HG03025 (cell line): Measurements from ENCODE around the gene NDUFS3.
A peak's percentile ranks its signal among the peaks of the same experiment; 100 is the strongest.
"Not testable (repeated sequence)": the region's sequence is repeated elsewhere in the genome, so short reads cannot be mapped to it uniquely, and the experiment has no call there.

Experiments used
- ATAC-seq: cut with Tn5 transposase; IDR thresholded peaks from one replicate; pipeline ENCODE4 v1.9.1; 2021; ENCODE audit warnings: mild to moderate bottlenecking, moderate library complexity; ENCODE audit not compliant: unreplicated experiment, low FRiP score

NDUFS3 gene

DNA sequence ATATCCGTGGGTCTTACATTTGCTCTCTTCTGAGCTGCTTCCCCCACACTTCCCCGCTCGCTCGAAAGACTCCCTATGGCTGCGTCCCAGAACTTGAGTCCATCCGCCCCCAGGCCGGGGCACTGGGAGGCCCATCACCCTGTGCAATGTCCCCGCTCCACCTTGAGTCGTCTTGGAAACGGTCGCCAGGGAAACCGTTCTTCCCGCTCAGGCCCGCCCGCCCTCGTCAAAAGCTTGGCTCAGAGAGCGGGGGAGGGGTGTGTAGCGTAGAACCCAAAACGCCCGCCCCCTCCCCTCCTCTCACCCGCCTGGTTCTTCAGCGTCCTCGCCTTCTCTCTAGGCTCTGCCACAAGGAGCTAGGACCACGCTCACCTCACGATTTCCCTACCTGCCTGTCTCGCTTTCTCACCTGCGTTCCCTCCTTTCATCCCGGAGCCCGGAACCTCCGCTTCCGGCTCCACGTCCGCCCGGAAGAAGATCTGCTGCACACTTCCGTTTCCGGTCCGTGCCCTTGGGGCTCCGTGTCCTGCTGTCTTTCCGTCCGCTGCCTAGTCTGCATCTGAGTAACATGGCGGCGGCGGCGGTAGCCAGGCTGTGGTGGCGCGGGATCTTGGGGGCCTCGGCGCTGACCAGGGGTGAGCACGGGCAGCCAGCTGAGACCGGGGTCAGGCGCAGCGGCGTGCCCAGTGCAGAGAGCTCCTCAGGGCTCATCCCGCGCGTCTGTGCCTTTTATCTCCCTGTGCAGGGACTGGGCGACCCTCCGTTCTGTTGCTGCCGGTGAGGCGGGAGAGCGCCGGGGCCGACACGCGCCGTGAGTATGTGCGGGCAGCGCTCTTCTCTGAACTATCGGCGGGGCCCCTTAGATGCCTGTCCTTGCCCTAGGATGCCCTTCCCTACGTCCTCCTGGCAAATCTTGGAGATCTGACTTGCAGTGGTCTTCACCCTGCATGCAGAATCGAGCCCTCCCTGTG is at the start of gene NDUFS3, which contains the start of gene KBTBD4:
Gene NDUFS3 (plus strand): TSS at position 551 of the 971 bp plus-strand sequence. CDS start 18 bp downstream, at position 569.
Gene KBTBD4 (minus strand): TSS at position 447 of the 971 bp plus-strand sequence. CDS start 19 bp downstream, at position 428.
- peak; percentile 88 for ATAC-seq

DNA sequence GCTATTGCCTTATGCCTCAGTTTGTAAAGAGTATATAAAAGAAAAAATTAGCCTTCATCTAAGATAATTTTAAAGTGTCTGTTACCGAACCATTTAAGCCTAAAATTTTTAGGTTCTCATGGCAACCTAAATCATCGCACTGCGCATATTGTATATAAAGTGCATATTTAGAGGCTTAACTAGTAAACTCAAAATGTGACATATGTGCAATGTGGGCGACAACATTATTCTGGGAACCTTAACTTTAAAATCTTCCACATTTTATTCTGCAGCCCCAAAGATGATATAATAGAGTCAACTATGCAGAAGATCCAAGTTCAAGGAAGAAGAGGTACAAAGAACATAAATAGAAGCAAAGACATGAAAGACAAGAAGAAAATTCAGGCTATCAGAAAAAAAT is 48.9 kb upstream of the NDUFS3 start:
- no peak for ATAC-seq

DNA sequence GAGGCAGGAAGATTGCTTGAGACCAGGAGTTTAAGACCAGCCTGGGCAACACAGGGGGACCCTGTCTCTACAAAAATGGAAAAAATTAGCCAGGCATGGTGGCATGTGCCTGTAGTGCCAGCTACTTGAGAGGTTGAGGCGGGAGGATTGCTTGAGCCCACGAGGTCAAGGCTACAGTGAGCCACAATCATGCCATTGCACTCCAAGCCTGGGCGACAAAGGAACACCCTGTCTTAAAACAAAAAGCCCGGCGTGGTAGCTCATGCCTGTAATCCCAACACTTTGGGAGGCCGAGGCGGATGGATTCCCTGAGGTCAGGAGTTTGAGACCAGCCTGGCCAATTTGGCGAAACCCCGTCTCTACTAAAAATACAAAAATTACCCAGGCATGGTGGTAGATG is 48.2 kb upstream of the NDUFS3 start:
- ATAC-seq, result not testable (repeated sequence)

DNA sequence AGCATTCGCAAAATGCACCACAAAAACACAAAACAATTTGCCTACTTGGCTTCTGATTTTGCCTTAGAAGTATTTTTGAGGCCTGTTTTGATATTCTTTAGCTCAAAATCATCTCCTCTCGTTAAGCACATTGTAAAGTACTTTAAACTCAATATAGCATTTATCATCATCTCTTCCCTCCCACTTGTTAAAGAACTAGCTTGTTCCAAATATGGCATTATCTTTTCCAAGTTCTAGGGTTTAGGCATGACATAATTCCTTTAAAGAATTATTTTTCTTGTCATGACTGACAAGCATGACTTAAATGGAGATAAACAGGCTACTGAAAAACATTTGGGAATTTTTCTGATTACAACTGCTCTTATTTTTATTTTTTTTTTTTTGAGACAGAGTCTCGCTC is 47.2 kb upstream of the NDUFS3 start:
- ATAC-seq, result no peak

DNA sequence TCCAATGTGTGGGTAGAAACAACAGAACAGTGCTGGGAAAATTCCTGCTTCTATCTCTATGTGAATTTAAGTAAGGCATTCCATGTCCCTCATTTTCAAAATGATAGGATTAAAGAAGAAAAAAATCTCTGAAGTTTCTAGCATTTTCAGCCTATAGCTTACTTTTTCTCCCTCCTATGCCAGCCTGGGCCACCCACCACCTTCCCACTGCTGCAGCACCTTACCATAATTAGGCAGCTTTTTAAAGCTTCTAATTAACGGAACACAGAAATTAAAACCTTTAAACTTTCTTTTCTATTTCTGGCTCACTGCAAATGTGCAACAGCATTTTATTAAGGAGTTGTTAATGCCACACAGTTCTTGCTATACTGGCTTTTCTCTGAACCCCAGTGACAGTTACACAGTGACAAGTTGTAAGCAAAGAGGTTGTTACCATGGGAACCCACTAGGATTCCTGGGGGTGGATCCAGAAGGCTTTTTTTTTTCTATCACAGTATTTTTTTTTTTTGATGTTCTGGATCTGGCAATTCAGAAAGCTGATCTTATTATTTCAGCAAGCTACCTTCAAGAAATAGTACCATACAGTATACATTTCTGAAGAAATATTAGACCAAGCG is 46.2 kb upstream of the NDUFS3 start:
- no peak for ATAC-seq

DNA sequence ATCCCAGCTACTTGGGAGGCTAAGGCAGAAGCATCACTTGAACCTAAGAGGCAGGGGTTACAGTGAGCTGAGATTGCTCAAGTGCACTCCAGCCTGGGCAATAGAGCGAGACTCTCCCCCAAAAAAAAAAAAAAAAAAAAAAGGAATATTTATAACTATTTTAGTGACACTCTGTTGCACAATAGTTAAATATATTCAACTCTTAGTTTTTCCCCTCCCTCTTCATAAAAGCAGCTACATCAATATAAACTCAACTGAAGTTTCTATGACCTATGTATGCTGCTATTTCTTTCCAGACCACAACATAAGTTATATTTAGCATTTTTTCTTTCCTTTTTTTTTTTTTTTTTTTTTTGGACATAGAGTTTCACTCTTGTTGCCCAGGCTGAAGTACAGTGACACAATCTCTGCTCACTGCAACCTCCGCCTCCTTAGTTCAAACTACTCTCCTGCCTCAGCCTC is 45.2 kb upstream of the NDUFS3 start:
- ATAC-seq, result no peak

DNA sequence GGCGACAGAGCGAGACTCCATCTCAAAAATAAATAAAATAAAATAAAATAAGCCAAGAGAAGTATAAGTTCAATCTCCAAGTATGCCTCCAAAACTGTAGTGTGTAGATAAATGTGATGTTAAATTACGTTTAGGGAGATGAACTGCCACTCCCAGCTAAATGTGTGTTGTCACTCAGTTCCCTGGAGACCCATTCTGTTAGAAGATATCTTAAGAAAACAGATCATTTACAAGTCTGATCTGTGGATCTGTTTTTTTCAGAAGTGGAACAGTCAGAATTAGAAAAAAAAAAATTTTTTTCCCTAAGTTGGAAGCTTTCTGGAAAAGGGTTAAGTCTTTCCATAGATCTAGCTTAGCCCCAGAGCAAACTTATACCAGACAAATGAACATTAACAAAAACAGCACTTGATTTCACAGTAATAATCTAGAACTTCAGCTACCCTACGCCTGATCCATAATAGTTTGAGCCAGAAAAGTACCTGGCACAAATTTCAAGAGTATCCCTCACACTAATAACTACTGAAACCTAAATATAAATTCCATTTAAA is 44.1 kb upstream of the NDUFS3 start:
- no peak for ATAC-seq

DNA sequence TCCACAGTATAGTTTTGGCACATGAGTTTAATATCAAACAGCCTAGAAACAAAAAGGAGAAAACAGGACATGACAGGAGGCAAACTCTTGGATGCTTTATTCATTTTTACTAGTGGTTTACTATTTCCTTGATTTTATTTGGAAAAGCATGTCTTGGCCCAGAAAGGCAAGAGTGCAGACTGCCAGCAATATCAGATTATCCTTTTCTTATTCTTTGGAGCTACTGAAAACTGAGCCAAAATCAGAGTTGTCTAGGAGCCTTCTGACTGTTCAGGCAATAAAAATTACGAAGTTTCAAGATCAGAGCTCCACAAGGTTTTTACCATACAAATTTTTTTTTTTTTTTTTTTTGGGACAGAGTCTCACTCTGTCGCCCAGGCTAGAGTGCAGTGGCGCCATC is 42.0 kb upstream of the NDUFS3 start:
- no peak for ATAC-seq

DNA sequence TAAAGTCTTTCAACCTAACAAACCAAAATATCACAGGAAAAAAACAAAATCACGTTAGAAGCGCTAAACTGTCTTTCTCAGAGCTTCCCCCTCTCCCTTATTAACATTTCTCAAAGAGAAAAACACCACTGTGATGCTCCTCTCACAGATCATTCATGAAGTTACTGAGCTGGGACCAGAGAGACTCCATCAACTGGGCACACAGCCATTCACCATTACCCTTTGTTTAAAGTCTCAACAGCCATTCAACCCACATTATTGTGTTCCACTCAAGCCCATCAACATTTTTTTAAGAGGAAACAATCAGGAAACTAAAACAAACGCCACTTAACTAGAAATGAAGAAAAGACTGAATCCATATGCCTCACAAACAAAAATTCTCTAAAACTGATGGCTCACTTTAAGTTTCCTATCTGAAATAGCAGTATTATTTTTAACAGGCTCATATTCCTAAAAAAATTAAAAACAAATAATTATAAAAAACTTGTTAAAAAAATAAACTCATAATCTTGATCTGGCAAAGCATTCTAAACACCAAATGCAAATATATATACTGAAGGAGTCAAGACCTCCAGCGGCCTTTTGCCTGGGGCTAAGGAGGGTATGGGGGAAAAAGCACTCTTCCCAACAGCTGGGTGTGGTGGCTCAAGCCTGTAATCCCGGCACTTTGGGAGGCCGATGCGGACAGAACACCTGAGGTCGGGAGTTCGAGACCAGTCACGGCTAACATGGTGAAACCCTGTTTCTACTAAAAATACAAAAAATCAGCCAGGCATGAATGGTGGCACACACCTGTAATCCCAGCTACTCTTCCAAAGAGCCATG is 39.9 kb upstream of the NDUFS3 start:
- no peak for ATAC-seq

DNA sequence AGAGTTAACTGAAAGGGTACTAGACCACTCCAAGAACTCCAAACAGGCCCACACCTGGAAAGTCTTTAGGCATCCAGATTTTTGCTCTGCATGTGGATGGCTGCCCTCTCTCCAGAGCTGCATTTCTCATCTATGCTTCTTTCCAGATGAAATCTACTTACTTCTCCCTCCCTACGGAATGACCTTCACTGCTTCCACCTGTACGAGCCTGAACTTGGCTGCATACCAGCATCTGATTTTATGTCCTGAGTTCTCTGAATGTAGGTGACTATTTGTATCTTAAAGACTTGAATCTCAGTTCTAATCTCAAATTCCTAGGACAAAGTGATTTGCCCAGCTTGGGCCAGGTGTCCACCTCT is 39.2 kb upstream of the NDUFS3 start:
- ATAC-seq, result no peak

DNA sequence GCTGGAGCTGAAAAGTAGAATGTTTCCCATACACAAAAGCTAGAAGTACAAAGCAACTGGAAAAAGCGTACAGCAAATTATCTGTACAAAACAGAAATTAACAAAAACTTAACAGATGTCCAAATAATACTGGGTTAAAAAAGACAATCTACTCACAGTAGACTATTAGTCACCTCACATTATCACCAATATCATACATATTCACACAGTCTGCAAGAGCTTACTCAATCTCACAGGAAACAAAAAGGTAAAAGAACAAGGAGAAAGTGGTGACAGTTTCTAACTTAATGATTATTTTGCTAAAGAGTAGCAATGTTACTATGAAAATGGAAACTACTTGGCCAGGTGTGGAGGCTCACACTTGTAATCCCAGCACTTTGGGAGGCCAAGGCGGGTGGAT is 37.8 kb upstream of the NDUFS3 start:
- no peak for ATAC-seq

DNA sequence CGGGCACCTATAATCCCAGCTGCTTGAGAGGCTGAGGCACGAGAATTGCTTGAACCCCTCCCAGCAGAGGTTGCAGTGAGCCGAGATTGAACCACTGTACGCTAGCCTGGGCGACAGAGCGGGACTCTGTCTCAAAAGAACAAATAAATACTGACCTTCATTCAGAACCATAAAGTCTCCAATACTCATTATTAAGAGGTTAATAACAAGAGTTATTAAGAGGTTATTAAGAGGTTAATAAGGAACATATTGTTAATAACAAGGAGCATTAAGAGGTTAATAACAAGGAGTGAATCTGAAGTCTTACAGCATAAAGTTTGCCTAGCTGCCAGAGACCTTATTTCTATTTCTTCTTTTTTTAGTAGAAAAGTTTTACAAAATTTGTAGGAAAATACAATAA is 33.6 kb upstream of the NDUFS3 start:
- ATAC-seq, result no peak

DNA sequence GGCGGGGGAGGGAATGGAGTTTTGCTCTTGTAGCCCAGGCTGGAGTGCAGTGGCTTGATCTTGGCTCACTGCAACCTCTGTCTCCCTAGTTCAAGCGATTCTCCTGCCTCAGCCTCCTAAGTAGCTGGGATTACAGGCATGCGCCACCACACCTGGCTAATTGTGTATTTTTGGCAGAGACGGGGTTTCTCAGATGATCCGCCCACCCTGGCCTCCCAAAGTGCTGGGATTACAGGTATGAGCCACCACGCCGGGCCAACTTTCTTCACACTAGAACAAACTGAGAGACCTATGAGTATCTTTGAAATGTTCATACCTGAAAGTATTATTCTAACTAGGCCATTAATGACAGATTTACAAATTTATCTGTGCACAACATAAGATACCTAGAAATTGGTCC is 32.6 kb upstream of the NDUFS3 start:
- ATAC-seq, result not testable (repeated sequence)

DNA sequence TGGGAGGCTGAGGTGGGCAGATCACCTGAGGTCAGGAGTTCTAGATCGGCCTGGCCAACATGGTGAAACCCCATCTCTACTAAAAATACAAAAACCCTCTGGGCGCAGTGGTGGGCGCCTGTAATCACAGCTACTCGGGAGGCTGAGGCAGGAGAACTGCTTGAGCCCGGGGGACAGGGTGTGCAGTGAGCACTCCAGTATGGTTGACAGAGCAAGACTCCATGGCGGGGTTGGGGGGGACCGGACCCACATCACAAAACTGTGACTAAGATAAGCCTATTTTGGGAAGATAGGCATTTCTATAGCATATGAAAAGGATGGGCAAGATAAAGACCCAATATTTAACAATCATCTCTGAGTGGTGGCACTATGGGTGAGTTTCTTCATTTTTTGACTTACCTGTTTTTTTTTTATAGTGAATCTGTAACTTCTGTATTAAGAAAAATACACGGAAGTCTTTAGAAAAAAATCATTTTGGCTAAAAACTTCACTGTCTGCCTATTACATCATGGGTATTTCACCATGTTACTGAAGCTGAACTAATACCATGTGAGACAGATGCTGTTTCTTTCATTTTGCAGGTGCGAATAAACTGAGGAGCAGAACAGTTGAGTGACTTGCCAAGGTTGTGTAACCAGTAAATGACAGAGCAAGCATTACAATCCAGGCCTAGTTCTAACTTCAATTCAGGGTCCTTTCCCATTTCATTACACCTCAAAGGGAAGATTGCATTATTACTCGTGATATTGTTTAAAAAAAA is 28.4 kb upstream of the NDUFS3 start:
- ATAC-seq, result no peak

DNA sequence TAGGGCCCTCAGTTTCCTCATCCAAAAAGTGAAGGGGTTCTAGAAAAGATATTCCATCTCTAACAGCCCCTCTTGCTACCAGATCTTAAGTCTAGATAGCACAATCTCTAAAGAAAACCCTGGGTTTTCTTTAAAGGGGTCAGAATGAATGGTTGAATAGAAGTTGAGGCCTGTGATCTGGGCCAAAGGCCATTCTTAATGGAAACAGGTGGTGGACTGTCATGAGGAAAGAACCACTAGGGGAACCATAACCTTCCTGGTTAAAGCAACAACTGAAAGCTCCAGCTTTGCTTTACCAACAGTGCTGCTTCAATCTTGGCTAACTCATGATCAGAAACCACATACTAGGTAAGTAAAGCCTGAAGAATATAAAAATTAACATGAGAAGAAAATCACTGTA is 27.8 kb upstream of the NDUFS3 start:
- ATAC-seq, result no peak

DNA sequence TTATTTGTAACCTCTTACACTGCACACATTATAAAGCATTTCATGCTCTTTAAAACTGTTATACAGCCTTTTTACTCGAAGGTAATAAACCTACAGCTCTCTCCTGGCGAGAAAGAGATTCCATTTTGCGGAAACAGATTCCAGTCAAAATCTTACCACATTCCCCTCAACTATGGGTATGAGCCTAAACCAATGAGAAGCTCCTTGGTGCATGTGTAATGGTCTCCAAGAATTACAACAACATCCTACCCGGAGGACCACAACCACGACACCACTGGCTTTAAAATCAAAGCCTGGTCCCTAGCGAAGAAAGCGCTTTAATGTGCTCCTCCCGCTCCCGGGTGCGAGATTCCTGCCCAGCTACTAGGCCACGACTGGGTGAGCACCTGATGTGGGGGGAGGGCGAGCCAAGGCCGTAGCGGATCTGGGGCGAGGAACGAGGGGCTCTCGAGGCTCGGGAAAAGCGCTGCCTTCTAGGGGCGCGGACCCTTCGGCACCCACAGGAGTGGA is 26.8 kb upstream of the NDUFS3 start:
- no peak for ATAC-seq

DNA sequence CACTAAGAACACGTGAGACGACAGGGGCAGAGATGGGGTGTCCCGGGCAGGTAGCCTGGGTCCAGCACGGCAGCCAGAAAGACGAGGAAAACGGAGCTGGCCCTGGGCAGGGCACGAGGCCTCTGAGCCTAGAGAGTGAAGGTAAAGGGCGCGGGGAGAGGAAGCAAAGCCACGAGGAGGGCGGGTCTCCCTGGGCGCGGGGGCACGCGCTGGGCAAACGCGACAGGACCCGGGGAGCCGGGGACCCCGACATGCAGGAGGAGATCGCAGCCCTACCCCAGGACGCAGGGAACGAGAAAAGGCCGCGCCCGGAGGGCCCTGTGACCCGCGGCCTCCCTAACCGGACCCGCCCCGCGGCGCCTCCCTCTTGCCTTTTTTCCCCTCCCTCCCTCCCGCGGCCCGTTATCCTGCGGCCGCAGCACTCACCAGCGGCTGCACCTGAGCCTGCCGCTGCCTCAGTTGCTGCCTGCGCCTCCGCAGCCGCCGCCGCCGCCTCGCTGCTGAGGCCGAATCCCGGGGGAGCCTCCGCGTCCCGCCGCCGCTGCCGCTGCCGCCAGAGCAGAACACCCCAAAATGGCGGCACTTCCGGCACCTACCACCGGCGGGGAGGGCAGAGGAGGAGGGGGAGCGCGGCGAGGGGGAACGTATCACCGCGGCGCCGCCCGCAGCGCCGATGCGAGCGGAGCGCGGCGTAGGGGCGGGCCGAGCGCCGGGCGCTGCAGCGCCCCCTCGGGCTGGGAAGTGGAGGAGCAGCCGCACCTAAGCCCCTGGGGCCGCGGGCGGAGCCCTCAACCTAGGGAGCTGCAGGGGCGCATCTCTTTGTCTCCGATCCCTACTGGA is 26.1 kb upstream of the NDUFS3 start, which contains the start of gene CELF1:
Gene CELF1 (minus strand): TSS at position 567 of the 840 bp plus-strand sequence. CDS start 53,609 bp downstream, outside the sequence.
- ATAC-seq, result peak; percentile 91

DNA sequence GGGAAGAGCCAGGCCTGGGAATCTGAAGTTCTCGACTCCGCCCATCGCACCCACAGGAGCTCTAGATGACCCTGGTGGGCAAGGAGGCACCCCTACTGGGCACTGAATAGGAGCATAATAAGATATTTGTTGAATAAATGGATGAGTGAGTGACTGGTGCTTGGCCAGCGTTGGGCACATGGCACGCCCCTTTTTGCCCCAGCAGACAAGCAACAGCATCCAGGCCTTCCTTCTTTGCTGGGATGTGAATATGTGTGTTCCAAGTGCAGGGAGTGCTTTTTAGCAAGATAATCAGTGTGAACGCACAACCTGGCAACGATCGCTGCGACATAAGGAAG is 25.5 kb upstream of the NDUFS3 start:
- ATAC-seq, result peak; percentile 13

DNA sequence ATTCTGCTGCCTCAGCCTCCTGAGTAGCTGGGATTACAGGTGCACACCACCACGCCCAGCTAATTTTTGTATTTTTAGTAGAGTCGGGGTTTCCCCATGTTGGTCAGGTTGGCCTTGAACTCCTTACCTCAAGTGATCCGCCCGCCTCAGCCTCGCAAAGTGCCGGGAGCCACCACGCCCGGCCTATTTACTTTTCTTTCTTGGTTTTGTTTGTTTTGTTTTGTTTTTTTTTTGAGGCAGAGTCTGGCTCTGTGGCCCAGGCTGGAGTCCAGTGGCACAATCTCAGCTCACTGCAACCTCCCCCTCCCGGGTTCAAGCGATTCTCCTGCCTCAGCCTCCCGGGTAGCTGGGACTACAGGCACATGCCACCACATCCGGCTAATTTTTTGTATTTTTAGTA is 21.9 kb upstream of the NDUFS3 start:
- not testable (repeated sequence) for ATAC-seq
